Prostate gland (tissue), 2 donors: ENCODE data around the gene GABRG3.
"Not testable (repeated sequence)": the region's sequence is repeated elsewhere in the genome, so short reads cannot be mapped to it uniquely, and the experiment has no call there.

ENCODE experiments used
- POLR2A ChIP-seq: fragments of 450-650 bp; IDR thresholded peaks from one replicate; pipeline ENCODE4 v1.6.1; 2016; ENCODE audit warnings: antibody characterized with exemption, mild to moderate bottlenecking
- POLR2AphosphoS5 ChIP-seq: sonication (generic); formaldehyde crosslinking; IDR thresholded peaks from one replicate; pipeline ENCODE4 v1.6.1; 2017; ENCODE audit warnings: antibody characterized with exemption
- TF ChIP-seq, protein P1 (sequence below), 4 experiments: fragments of 200-600 bp in 2 of 4; fragments of 450-650 bp in 2 of 4; sonication (generic) in 2 of 4; IDR thresholded peaks; 1 replicate in 3 of 4; 2 replicates in 1 of 4; pipeline ENCODE4 v1.5.1; 2016 to 2019; ENCODE audit warnings: antibody characterized with exemption in 4 of 4, mild to moderate bottlenecking in 2 of 4, moderate library complexity in 2 of 4

DNA sequence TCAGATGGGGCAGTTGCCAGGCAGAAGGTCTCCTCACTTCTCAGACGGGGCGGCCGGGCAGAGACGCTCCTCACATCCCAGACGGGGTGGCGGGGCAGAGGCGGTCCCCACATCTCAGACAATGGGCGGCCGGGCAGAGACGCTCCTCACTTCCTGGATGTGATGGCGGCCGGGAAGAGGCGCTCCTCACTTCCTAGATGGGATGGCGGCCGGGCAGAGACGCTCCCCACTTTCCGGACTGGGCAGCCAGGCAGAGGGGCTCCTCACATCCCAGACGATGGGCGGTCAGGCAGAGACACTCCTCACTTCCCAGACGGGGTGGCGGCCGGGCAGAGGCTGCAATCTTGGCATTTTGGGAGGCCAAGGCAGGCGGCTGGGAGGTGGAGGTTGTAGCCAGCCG lies 33.2 kb downstream of the GABRG3 start:
- TF ChIP-seq, protein P1, sequence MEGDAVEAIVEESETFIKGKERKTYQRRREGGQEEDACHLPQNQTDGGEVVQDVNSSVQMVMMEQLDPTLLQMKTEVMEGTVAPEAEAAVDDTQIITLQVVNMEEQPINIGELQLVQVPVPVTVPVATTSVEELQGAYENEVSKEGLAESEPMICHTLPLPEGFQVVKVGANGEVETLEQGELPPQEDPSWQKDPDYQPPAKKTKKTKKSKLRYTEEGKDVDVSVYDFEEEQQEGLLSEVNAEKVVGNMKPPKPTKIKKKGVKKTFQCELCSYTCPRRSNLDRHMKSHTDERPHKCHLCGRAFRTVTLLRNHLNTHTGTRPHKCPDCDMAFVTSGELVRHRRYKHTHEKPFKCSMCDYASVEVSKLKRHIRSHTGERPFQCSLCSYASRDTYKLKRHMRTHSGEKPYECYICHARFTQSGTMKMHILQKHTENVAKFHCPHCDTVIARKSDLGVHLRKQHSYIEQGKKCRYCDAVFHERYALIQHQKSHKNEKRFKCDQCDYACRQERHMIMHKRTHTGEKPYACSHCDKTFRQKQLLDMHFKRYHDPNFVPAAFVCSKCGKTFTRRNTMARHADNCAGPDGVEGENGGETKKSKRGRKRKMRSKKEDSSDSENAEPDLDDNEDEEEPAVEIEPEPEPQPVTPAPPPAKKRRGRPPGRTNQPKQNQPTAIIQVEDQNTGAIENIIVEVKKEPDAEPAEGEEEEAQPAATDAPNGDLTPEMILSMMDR (IDR thresholded peaks at IDR 0.05) = not testable (repeated sequence)
- not testable (repeated sequence) for TF ChIP-seq POLR2A, POLR2AphosphoS5
